PC-9 (cell line): ENCODE measurements around the gene ZNF576. TPM values are rescaled to one million over a fixed set of nuclear protein-coding genes. Genes with fewer than 3 reads are reported as not detected.

Experiments used
- BruUV-seq: library from RNA; stranded (reverse); fragments of 400-500 nt; replicated peaks from 2 replicates; lab custom pipeline; 2021; lab: Mats Ljungman, UMichigan
- CTCF ChIA-PET: fragments of 300-600 bp; sonication (Branson Sonifier 250); formaldehyde crosslinking; loops from one replicate; lab custom pipeline; 2022; ENCODE audit warnings: antibody characterized with exemption; lab: Charles Lee
- POLR2A ChIA-PET: fragments of 300-600 bp; sonication (Branson Sonifier 250); formaldehyde crosslinking; loops from one replicate; lab custom pipeline; 2022; ENCODE audit warnings: antibody characterized with exemption; ENCODE audit not compliant: unreplicated experiment; lab: Charles Lee
- DNase-seq, 2 experiments: peaks; one replicate each; pipeline versions ENCODE4 v3.0.0 to v3.0.0-alpha.2; 2015 to 2022; ENCODE audit warnings: mixed read lengths in 1 of 2
- H2AFZ ChIP-seq: fragments of 200-600 bp; sonication (generic); 2 replicates; pipeline ENCODE4 v1.8.1; 2017; ENCODE audit warnings: antibody characterized with exemption
- H3F3A ChIP-seq: fragments of 200-600 bp; sonication (generic); 2 replicates; pipeline ENCODE4 v1.8.1; 2017; ENCODE audit warnings: antibody characterized with exemption, mild to moderate bottlenecking, low read depth; ENCODE audit not compliant: insufficient read depth
- H3K27ac ChIP-seq: fragments of 200-600 bp; sonication (generic); 2 replicates; pipeline ENCODE4 v1.6.1; 2016; ENCODE audit warnings: mixed run types
- H3K27me3 ChIP-seq: fragments of 200-600 bp; sonication (generic); 2 replicates; pipeline ENCODE4 v1.6.1; 2016; ENCODE audit warnings: low read depth, mixed run types; ENCODE audit not compliant: insufficient read depth
- H3K36me3 ChIP-seq: fragments of 200-600 bp; sonication (generic); 2 replicates; pipeline ENCODE4 v1.6.1; 2016; ENCODE audit warnings: low read depth, mixed run types
- H3K4me1 ChIP-seq: fragments of 200-600 bp; sonication (generic); replicated peaks from 2 replicates; pipeline ENCODE4 v1.6.1; 2016; ENCODE audit warnings: mixed run types; ENCODE audit not compliant: insufficient read depth
- H3K4me2 ChIP-seq: fragments of 200-600 bp; sonication (generic); 2 replicates; pipeline ENCODE4 v1.6.1; 2017; ENCODE audit warnings: mixed run types
- H3K4me3 ChIP-seq: fragments of 200-600 bp; sonication (generic); 2 replicates; pipeline ENCODE4 v1.6.1; 2016; ENCODE audit warnings: mixed run types
- H3K79me2 ChIP-seq: fragments of 200-600 bp; sonication (generic); 2 replicates; pipeline ENCODE4 v1.6.1; 2017; ENCODE audit warnings: low read depth, mixed run types
- H3K9me2 ChIP-seq: fragments of 200-600 bp; sonication (generic); 2 replicates; pipeline ENCODE4 v1.8.1; 2017; ENCODE audit warnings: mild to moderate bottlenecking; ENCODE audit not compliant: insufficient read depth
- H3K9me3 ChIP-seq: fragments of 200-600 bp; sonication (generic); 2 replicates; pipeline ENCODE4 v1.8.1; 2016; ENCODE audit warnings: low read depth; ENCODE audit not compliant: insufficient read depth
- H4K20me1 ChIP-seq: fragments of 200-600 bp; sonication (generic); 2 replicates; pipeline ENCODE4 v1.8.1; 2017; ENCODE audit not compliant: insufficient read depth
- CTCF ChIP-seq: fragments of 200-600 bp; sonication (generic); conservative IDR thresholded peaks from 2 replicates; pipeline ENCODE4 v1.6.1; 2017; ENCODE audit warnings: mixed run types, antibody characterized with exemption, mild to moderate bottlenecking, moderate library complexity
- EZH2 ChIP-seq: fragments of 200-600 bp; sonication (generic); IDR thresholded peaks from 2 replicates; pipeline ENCODE4 v1.8.0; 2017; ENCODE audit warnings: antibody characterized with exemption, low read depth
- intact Hi-C: fragments of 100-400 bp; cut with micrococcal nuclease; formaldehyde crosslinking; loops from one replicate; pipeline ENCODE4 v1.10.0; 2022; ENCODE audit not compliant: unreplicated experiment
- total RNA-seq: library from RNA; stranded (reverse); gene quantifications from 2 replicates; pipeline ENCODE4 v1.2.3, GENCODE V29; 2021

ZNF576 gene
- total RNA-seq, 1 experiment from 2014 or later = 15.5 TPM

DNA sequence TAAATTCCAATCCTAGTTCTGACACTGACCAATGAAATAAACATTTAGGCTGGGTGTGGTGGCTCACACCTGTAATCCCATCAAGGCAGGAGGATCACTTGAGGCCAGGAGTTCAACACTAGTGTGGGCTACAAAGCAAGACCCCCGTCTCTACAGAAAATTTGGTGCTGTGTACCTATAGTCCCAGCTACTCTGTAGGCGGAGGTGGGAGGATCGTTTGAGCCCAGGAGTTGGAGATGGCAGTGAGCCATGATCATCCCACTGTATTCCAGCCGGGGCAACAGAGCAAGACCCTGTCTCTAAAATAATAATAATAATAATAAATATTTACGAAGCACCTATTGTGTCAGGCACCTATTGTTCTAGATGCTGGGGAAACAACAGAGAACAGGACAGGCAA lies 7.1 kb upstream of the ZNF576 start:
- no peak for DNase-seq
- H2AFZ ChIP-seq = no peak overlapping the region
- H3K79me2 ChIP-seq = peaks cover 10% of the 10 kb centered on the region
- no peak overlapping the region for H3K27ac ChIP-seq
- no peaks in the 10 kb centered on the region for H3K27me3 ChIP-seq
- 0 out of 2 replicates have a peak, but pooled peaks cover 2% of the 10 kb centered on the region for H3K4me1 ChIP-seq
- CTCF ChIA-PET = no interaction called here
- intact Hi-C loops = no loop called here
- H3K9me2 ChIP-seq = no peaks in the 10 kb centered on the region
- H3K4me3 ChIP-seq = no peak overlapping the region
- no TSS peak for BruUV-seq
- H3F3A ChIP-seq = peaks cover 13% of the 10 kb centered on the region; the same call in 1 of the 2 replicates
- no peak overlapping the region for H3K4me2 ChIP-seq
- TF ChIP-seq CTCF (no peak), EZH2 (no peak)
- H3K36me3 ChIP-seq = 0 out of 2 replicates have a peak, but pooled peaks cover 7% of the 10 kb centered on the region
- peaks cover 7% of the 10 kb centered on the region for H4K20me1 ChIP-seq
- POLR2A ChIA-PET = interaction anchor here (0.5 kb wide), 1 partner anchor 220 kb away, joined by 5 read pairs; no protein-coding TSS in a partner anchor
- no peaks in the 10 kb centered on the region for H3K9me3 ChIP-seq

DNA sequence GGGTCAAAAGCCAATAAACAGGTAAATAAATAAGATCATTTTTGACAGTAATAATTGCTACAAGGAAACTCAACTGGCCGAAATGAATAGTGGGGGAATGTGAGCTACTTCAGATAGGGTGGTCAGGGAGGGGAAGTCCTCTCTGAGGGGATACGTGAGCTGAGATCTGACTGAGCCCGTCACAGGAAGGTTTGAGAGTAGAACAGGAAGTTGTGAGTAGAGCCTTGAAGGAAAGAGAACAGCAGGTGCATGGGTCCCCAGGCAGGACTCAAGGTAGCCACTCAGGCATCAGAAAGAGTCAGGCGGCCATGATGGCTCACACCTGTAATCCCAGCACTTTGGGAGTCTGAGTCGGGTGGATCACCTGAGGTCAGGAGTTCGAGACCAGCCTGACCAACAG lies 6.7 kb upstream of the ZNF576 start:
- DNase-seq = no peak
- Histone ChIP-seq H3K27ac (no peak overlapping the region), H3K79me2 (peaks cover 13% of the 10 kb centered on the region), H3K9me2 (no peaks in the 10 kb centered on the region), H3K9me3 (no peaks in the 10 kb centered on the region), H3K4me1 (0 out of 2 replicates have a peak, but pooled peaks cover 5% of the 10 kb centered on the region), H4K20me1 (peaks cover 10% of the 10 kb centered on the region), H2AFZ (no peak overlapping the region), H3K27me3 (no peaks in the 10 kb centered on the region), H3K36me3 (0 out of 2 replicates have a peak, but pooled peaks cover 7% of the 10 kb centered on the region), H3K4me2 (no peak overlapping the region), H3K4me3 (no peak overlapping the region), H3F3A (peaks cover 10% of the 10 kb centered on the region; the same call in 1 of the 2 replicates)
- POLR2A ChIA-PET = interaction anchor here (0.5 kb wide), 1 partner anchor 220 kb away, joined by 5 read pairs; no protein-coding TSS in a partner anchor
- BruUV-seq = no TSS peak
- TF ChIP-seq CTCF = no peak
- no peak for TF ChIP-seq EZH2
- intact Hi-C loops = loop anchor here (10.0 kb wide), 1 partner anchor 155 kb away; no protein-coding TSS in a partner anchor
- CTCF ChIA-PET = no interaction called here

- Histone ChIP-seq H4K20me1 (peaks cover 10% of the 10 kb centered on the region), H3K27me3 (no peaks in the 10 kb centered on the region), H2AFZ (no peak overlapping the region), H3K9me2 (no peaks in the 10 kb centered on the region), H3K27ac (no peak overlapping the region), H3K79me2 (peaks cover 29% of the 10 kb centered on the region), H3K4me2 (no peak overlapping the region), H3K4me3 (no peak overlapping the region), H3K36me3 (0 out of 2 replicates have a peak, but pooled peaks cover 7% of the 10 kb centered on the region), H3K9me3 (no peaks in the 10 kb centered on the region), H3K4me1 (peaks cover 7% of the 10 kb centered on the region), H3F3A (peaks cover 16% of the 10 kb centered on the region; the same call in 1 of the 2 replicates)
- TF ChIP-seq EZH2 (no peak), CTCF (no peak)
- DNase-seq = no peak
- no TSS peak for BruUV-seq
- POLR2A ChIA-PET = no interaction called here
- CTCF ChIA-PET = no interaction called here
- intact Hi-C loops = loop anchor here (10.0 kb wide), 1 partner anchor 157 kb away; no protein-coding TSS in a partner anchor
Observed at GRCh38 chr19:43591904-43592772, 4.3 kb upstream of the ZNF576 start.
